Neural progenitor cell (in vitro differentiated cells): ENCODE data around the gene SH3BGRL3.

Source experiments
- EZH2 ChIP-seq: fragments of 200-600 bp; sonication (generic); IDR thresholded peaks from 2 replicates; pipeline ENCODE4 v1.6.1; 2017; ENCODE audit warnings: antibody characterized with exemption, mild to moderate bottlenecking, moderate library complexity
- EZH2phosphoT487 ChIP-seq: fragments of 200-600 bp; sonication (generic); IDR thresholded peaks from 2 replicates; pipeline ENCODE4 v1.6.1; 2017; ENCODE audit warnings: antibody characterized with exemption
- TF ChIP-seq, protein P1 (sequence below): fragments of 200-600 bp; sonication (generic); IDR thresholded peaks from 2 replicates; pipeline ENCODE4 v1.5.1; 2017; ENCODE audit warnings: antibody characterized with exemption, mild to moderate bottlenecking

DNA sequence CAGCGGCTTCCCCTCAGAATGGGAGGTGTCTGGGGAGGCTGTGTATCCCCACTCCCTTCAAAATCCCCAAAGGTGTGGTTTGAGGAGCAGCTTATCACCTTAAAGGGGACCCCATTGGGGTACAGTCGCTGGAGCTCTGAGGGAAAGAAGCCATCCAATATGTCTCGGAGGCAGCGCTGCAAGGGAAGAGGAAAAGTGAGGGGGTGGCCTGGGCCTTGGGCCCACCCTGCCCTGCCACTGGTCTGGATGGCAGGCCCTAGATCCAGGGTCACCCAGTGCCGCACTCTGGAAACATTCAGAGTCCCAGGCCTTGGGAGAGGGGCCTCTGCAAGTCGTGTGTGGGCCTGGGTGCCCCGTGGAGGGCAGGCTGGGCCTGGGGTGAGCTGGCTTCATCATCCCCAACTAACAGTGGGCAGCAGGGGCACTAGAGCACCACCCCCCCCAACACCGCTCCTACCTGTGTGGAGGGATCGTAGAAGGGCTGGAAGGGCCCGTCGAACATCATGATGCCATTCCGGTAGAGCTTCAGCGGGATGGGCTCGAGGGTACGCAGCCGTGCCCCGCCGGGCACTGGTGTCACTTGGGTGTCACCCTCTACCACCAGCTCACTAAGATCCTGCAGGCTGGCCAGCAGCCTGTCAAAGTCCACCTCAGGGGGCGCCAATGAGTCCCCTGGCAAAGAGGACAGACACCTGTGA lies 5.6 kb downstream of the SH3BGRL3 start:
- TF ChIP-seq, protein P1, sequence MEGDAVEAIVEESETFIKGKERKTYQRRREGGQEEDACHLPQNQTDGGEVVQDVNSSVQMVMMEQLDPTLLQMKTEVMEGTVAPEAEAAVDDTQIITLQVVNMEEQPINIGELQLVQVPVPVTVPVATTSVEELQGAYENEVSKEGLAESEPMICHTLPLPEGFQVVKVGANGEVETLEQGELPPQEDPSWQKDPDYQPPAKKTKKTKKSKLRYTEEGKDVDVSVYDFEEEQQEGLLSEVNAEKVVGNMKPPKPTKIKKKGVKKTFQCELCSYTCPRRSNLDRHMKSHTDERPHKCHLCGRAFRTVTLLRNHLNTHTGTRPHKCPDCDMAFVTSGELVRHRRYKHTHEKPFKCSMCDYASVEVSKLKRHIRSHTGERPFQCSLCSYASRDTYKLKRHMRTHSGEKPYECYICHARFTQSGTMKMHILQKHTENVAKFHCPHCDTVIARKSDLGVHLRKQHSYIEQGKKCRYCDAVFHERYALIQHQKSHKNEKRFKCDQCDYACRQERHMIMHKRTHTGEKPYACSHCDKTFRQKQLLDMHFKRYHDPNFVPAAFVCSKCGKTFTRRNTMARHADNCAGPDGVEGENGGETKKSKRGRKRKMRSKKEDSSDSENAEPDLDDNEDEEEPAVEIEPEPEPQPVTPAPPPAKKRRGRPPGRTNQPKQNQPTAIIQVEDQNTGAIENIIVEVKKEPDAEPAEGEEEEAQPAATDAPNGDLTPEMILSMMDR, result peak; percentile 68
- TF ChIP-seq EZH2, result no peak
- TF ChIP-seq EZH2phosphoT487, result no peak
